Naive thymus-derived CD4-positive, alpha-beta T cell (primary cell): ENCODE results near the gene ASTL. TPM values are rescaled to one million over a fixed set of nuclear protein-coding genes. Genes with fewer than 3 reads are reported as not detected.

Experiments used
- ATAC-seq: fragments of 150-1000 bp; cut with Tn5 transposase; 2 replicates; pipeline ENCODE4 v1.10.0; 2021; ENCODE audit warnings: mild to moderate bottlenecking, moderate library complexity
- CTCF ChIA-PET: fragments of 350-600 bp; sonication (Branson Sonifier 250); formaldehyde crosslinking; loops from one replicate; lab custom pipeline; 2021; ENCODE audit warnings: antibody characterized with exemption; lab: Charles Lee
- POLR2A ChIA-PET: fragments of 350-600 bp; sonication (Branson Sonifier 250); formaldehyde crosslinking; loops from one replicate; lab custom pipeline; 2021; ENCODE audit warnings: antibody characterized with exemption, inconsistent platforms; lab: Charles Lee
- DNase-seq, 9 donors: peaks; one replicate each; pipeline versions ENCODE4 v3.0.0 to v3.0.0-alpha.2; 2020 to 2022; ENCODE audit warnings: mixed read lengths in 1 of 9
- H3K27ac ChIP-seq: one replicate; pipeline ENCODE4 v1.7.0; 2013; ENCODE audit warnings: mild to moderate bottlenecking, low read depth, low read length, moderate library complexity
- H3K27me3 ChIP-seq, 2 donors: one replicate each; pipeline ENCODE4 v1.7.0; 2013; ENCODE audit warnings: low read length in 2 of 2, mild to moderate bottlenecking in 2 of 2, moderate library complexity in 2 of 2; ENCODE audit not compliant: control insufficient read depth in 2 of 2, insufficient read depth in 2 of 2
- H3K36me3 ChIP-seq, 3 experiments: 1 replicate in 2 of 3; 2 replicates in 1 of 3; pipeline ENCODE4 v1.7.0; 2013; ENCODE audit warnings: low read length in 3 of 3, mild to moderate bottlenecking in 3 of 3, moderate library complexity in 1 of 3; ENCODE audit not compliant: insufficient read depth in 3 of 3, control insufficient read depth in 2 of 3
- H3K4me1 ChIP-seq, 2 donors: one replicate each; pipeline ENCODE4 v1.7.0; 2013; ENCODE audit warnings: low read length in 2 of 2, mild to moderate bottlenecking in 2 of 2, moderate library complexity in 1 of 2; ENCODE audit not compliant: control insufficient read depth in 2 of 2, insufficient read depth in 2 of 2
- H3K4me3 ChIP-seq: 2 replicates; pipeline ENCODE4 v1.7.0; 2013; ENCODE audit warnings: mild to moderate bottlenecking, low read length
- H3K9me3 ChIP-seq, 3 experiments: 1 replicate in 2 of 3; 2 replicates in 1 of 3; pipeline ENCODE4 v1.7.0; 2013; ENCODE audit warnings: low read length in 3 of 3; ENCODE audit not compliant: control insufficient read depth in 2 of 3
- H3K27ac Mint-ChIP-seq, 9 donors: one replicate each; pipeline ENCODE4 v1.8.0; 2020 to 2022; ENCODE audit warnings: mixed read lengths in 9 of 9, mild to moderate bottlenecking in 8 of 9, moderate library complexity in 5 of 9, inconsistent platforms in 2 of 9
- H3K27me3 Mint-ChIP-seq, 5 donors: one replicate each; pipeline ENCODE4 v1.8.0; 2021 to 2022; ENCODE audit warnings: mixed read lengths in 5 of 5, mild to moderate bottlenecking in 1 of 5
- H3K36me3 Mint-ChIP-seq, 5 donors: one replicate each; pipeline ENCODE4 v1.8.0; 2020 to 2022; ENCODE audit warnings: mixed read lengths in 5 of 5, mild to moderate bottlenecking in 3 of 5, inconsistent platforms in 1 of 5
- H3K4me1 Mint-ChIP-seq, 7 donors: one replicate each; pipeline ENCODE4 v1.8.0; 2020 to 2022; ENCODE audit warnings: mixed read lengths in 7 of 7, mild to moderate bottlenecking in 3 of 7, inconsistent platforms in 1 of 7
- H3K4me3 Mint-ChIP-seq, 10 donors: one replicate each; pipeline ENCODE4 v1.8.0; 2020 to 2022; ENCODE audit warnings: mild to moderate bottlenecking in 10 of 10, mixed read lengths in 10 of 10, moderate library complexity in 6 of 10, inconsistent platforms in 2 of 10
- H3K9me3 Mint-ChIP-seq, 11 donors: one replicate each; pipeline ENCODE4 v1.8.0; 2020 to 2022; ENCODE audit warnings: mixed read lengths in 11 of 11, mild to moderate bottlenecking in 4 of 11, inconsistent platforms in 1 of 11, moderate library complexity in 1 of 11
- intact Hi-C, 2 donors: fragments of 100-400 bp; cut with micrococcal nuclease; formaldehyde crosslinking; loops; one replicate each; pipeline ENCODE4 v1.15.1; 2023
- polyA plus RNA-seq, 2 donors: library from polyadenylated mRNA; unstranded; fragments of 300-500 nt; fragmentation: Illumina TruSeq; gene quantifications; one replicate each; pipeline ENCODE4 v1.2.3, GENCODE V29; 2021
- total RNA-seq, 6 experiments: library from RNA in 5 of 6; stranded (reverse) in 5 of 6; gene quantifications; 1 replicate in 5 of 6; 2 replicates in 1 of 6; pipeline ENCODE4 v1.2.3 and lab custom pipeline; 2021 to 2026

Gene ASTL
- total and polyA plus RNA-seq, 7 experiments from 2014 or later, result 0.19 to 7.5 (median 0.79) TPM; not detected in 1

- ATAC-seq, result no peak
- ChIA-PET POLR2A (interaction anchor here (1.2 to 1.4 kb wide), 3 partner anchors 30 to 32 kb away, joined by 3 to 4 read pairs (median 3); partner anchors contain the start of gene ASTL), CTCF (interaction anchor here (1.0 to 6.1 kb wide), 2 partner anchors 29 to 30 kb away, joined by 4 to 401 read pairs; partner anchors contain the start of genes ASTL and DUSP2)
- Mint-ChIP-seq H3K4me3 (no peak overlapping the region), H3K27me3 (no peaks in the 10 kb centered on the region), H3K4me1 (peaks cover 6 to 19% (median 12%) of the 10 kb centered on the region in 7 donors), H3K9me3 (peaks cover 0 to 6% (median 0%) of the 10 kb centered on the region in 11 donors), H3K27ac (peak overlapping the region in 1 of 9 donors; percentile 55), H3K36me3 (peaks cover 0 to 6% (median 4%) of the 10 kb centered on the region in 5 donors)
- DNase-seq, result no peak
- no peaks in the 10 kb centered on the region for H3K27me3 ChIP-seq
- intact Hi-C loops, result no loop called here
- no peaks in the 10 kb centered on the region for H3K9me3 ChIP-seq
- no peak overlapping the region for H3K27ac ChIP-seq
- no peaks in the 10 kb centered on the region for H3K36me3 ChIP-seq
- H3K4me3 ChIP-seq, result no peak overlapping the region
- H3K4me1 ChIP-seq, result peaks cover 4 to 8% of the 10 kb centered on the region in 2 donors
Measured at GRCh38 chr2:96170626-96171025, 32.3 kb upstream of the ASTL start.

- ATAC-seq, result no peak
Measured at GRCh38 chr2:96169868-96170507, 31.7 kb upstream of the ASTL start.

GRCh38 chr2:96167407-96168013 is 29.2 kb upstream of the ASTL start:
- Mint-ChIP-seq H3K27ac (no peak overlapping the region), H3K27me3 (no peaks in the 10 kb centered on the region), H3K36me3 (peaks cover 0 to 6% (median 4%) of the 10 kb centered on the region in 5 donors), H3K4me1 (peaks cover 20 to 34% (median 28%) of the 10 kb centered on the region in 7 donors), H3K9me3 (peaks cover 0 to 6% (median 0%) of the 10 kb centered on the region in 11 donors), H3K4me3 (no peak overlapping the region)
- Histone ChIP-seq H3K9me3 (no peaks in the 10 kb centered on the region), H3K4me1 (peaks cover 21 to 26% of the 10 kb centered on the region in 2 donors), H3K27me3 (no peaks in the 10 kb centered on the region), H3K27ac (no peak overlapping the region), H3K36me3 (no peaks in the 10 kb centered on the region), H3K4me3 (no peak overlapping the region)
- intact Hi-C loops, result no loop called here
- DNase-seq (no peak), ATAC-seq (no peak)
- POLR2A ChIA-PET, result interaction anchor here (8.6 kb wide), 1 partner anchor 21 kb away, joined by 106 read pairs; the partner anchor contains the start of gene DUSP2
- CTCF ChIA-PET, result interaction anchor here (1.2 kb wide), 1 partner anchor 8 kb away, joined by 5 read pairs; no protein-coding TSS in a partner anchor

More at GRCh38 chr2:96169868-96170507, 31.7 kb upstream of the ASTL start:
- ChIA-PET CTCF (interaction anchor here (1.0 to 1.4 kb wide), 2 partner anchors 29 to 31 kb away, joined by 4 read pairs; no protein-coding TSS in a partner anchor), POLR2A (interaction anchor here (0.6 to 1.4 kb wide), 4 partner anchors 29 to 68 kb away, joined by 3 to 4 read pairs (median 3); partner anchors contain the start of gene ASTL)
- no peaks in the 10 kb centered on the region for H3K27me3 ChIP-seq
- H3K4me1 ChIP-seq, result peaks cover 6 to 9% of the 10 kb centered on the region in 2 donors
- H3K27me3 Mint-ChIP-seq, result no peaks in the 10 kb centered on the region
- intact Hi-C loops, result no loop called here
- H3K9me3 Mint-ChIP-seq, result peaks cover 0 to 6% (median 0%) of the 10 kb centered on the region in 11 donors
- H3K4me1 Mint-ChIP-seq, result peaks cover 7 to 22% (median 15%) of the 10 kb centered on the region in 7 donors
- H3K4me3 Mint-ChIP-seq, result no peak overlapping the region
- DNase-seq, result no peak
- H3K27ac ChIP-seq, result no peak overlapping the region
- H3K9me3 ChIP-seq, result no peaks in the 10 kb centered on the region
- peaks cover 0 to 6% (median 4%) of the 10 kb centered on the region in 5 donors for H3K36me3 Mint-ChIP-seq
- H3K27ac Mint-ChIP-seq, result no peak overlapping the region
- H3K4me3 ChIP-seq, result no peak overlapping the region
- H3K36me3 ChIP-seq, result no peaks in the 10 kb centered on the region

- peaks cover 24 to 55% of the 10 kb centered on the region in 2 donors for H3K4me1 ChIP-seq
- POLR2A ChIA-PET, result interaction anchor here (1.0 to 8.6 kb wide), 4 partner anchors 10 to 43 kb away, joined by 3 to 106 read pairs (median 6); partner anchors contain the start of genes ASTL and DUSP2
- Mint-ChIP-seq H3K9me3 (peaks cover 0 to 7% (median 0%) of the 10 kb centered on the region in 11 donors), H3K36me3 (peaks cover 0 to 9% (median 4%) of the 10 kb centered on the region in 5 donors), H3K4me3 (peak overlapping the region; percentile 41 to 80 (median 73)), H3K27ac (peak overlapping the region; percentile 75 to 98 (median 95)), H3K27me3 (no peaks in the 10 kb centered on the region), H3K4me1 (peaks cover 25 to 47% (median 42%) of the 10 kb centered on the region in 7 donors)
- H3K27me3 ChIP-seq, result no peaks in the 10 kb centered on the region
- intact Hi-C loops, result loop anchor here (1.0 kb wide), 4 partner anchors 8 to 19 kb away; partner anchors contain the start of gene DUSP2 (in 1 of the 2)
- peak overlapping the region; percentile 39 for H3K4me3 ChIP-seq
- H3K27ac ChIP-seq, result peak overlapping the region; percentile 84
- no peaks in the 10 kb centered on the region for H3K36me3 ChIP-seq
- CTCF ChIA-PET, result interaction anchor here (1.1 to 2.9 kb wide), 5 partner anchors 10 to 25 kb away, joined by 4 to 25 read pairs (median 10); partner anchors contain the start of genes ASTL and DUSP2
- peak; percentile 80 for ATAC-seq
- H3K9me3 ChIP-seq, result no peaks in the 10 kb centered on the region
- DNase-seq, result peak in 8 of 9 donors; percentile 36 to 67 (median 43)
Measured at GRCh38 chr2:96164459-96165184, 26.3 kb upstream of the ASTL start.

- ATAC-seq (peak; percentile 70), DNase-seq (peak in 8 of 9 donors; percentile 61 to 84 (median 70))
- Histone ChIP-seq H3K9me3 (no peaks in the 10 kb centered on the region), H3K4me3 (peak overlapping the region; percentile 39), H3K27me3 (no peaks in the 10 kb centered on the region), H3K4me1 (peaks cover 31 to 62% of the 10 kb centered on the region in 2 donors), H3K36me3 (no peaks in the 10 kb centered on the region), H3K27ac (peak overlapping the region; percentile 84)
- Mint-ChIP-seq H3K27me3 (no peaks in the 10 kb centered on the region), H3K36me3 (peaks cover 0 to 5% (median 0%) of the 10 kb centered on the region in 5 donors), H3K4me3 (peak overlapping the region; percentile 41 to 80 (median 73)), H3K9me3 (peaks cover 0 to 4% (median 0%) of the 10 kb centered on the region in 11 donors), H3K4me1 (peaks cover 32 to 55% (median 49%) of the 10 kb centered on the region in 7 donors), H3K27ac (peak overlapping the region; percentile 75 to 98 (median 95))
- ChIA-PET POLR2A (interaction anchor here (0.5 to 8.6 kb wide), 5 partner anchors 9 to 44 kb away, joined by 3 to 106 read pairs (median 5); partner anchors contain the start of genes ASTL and DUSP2), CTCF (interaction anchor here (1.1 to 2.9 kb wide), 5 partner anchors 10 to 25 kb away, joined by 4 to 25 read pairs (median 10); partner anchors contain the start of genes ASTL and DUSP2)
- intact Hi-C loops, result loop anchor here (1.0 kb wide), 4 partner anchors 8 to 19 kb away; partner anchors contain the start of gene DUSP2 (in 1 of the 2)
Measured at GRCh38 chr2:96163768-96164429, 25.6 kb upstream of the ASTL start.
